Amygdala (tissue), 56 donors: Measurements from ENCODE around the gene HS6ST3.

Experiments used
- DNase-seq, 56 donors: peaks; one replicate each; lab custom pipeline; 2025; lab: John Stamatoyannopoulos, UW

Gene HS6ST3

GRCh38 chr13:96810104-96810503 is 720.2 kb downstream of the HS6ST3 start:
- no peak for DNase-seq

DNA sequence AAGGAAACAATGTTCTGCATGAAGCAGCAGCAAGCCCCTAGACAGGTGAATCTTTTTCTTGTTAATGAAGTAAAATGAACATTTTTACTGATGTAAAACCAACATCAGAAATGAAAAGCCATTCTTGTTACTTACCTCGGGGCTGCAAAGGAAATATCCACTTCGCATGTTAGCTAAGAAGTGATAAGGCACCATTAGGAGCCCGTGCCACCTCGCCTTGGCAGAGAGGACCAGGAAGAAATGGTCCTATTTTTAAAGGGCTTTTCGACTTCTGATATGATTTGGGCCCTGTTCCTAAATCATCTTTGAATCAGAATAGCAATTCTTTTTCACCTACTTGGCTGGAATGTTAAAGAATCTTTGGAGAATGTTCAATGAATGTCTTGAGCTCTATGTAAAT is 721.1 kb downstream of the HS6ST3 start:
- no peak for DNase-seq

DNA sequence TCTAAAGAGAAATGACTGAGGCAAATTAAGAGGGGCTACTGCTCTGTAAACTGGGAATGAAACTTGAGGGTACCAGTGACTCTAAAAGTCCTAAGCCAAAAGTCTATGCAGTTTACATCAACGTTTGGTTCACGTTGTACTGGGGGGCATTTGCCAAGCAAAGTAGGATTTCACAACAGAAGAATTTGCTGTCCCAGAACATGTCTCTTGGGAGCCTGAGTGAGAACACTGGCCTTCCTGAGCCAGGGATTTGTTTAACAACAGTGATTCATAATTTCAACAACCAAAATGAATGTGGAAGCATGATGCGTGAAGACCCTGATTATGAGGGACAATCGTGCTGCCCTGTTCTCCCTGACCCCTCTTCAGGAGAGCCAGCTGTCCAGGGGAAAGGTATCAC is 726.4 kb downstream of the HS6ST3 start:
- DNase-seq, result no peak

GRCh38 chr13:96816874-96817273 is 727.0 kb downstream of the HS6ST3 start:
- DNase-seq, result no peak

DNA sequence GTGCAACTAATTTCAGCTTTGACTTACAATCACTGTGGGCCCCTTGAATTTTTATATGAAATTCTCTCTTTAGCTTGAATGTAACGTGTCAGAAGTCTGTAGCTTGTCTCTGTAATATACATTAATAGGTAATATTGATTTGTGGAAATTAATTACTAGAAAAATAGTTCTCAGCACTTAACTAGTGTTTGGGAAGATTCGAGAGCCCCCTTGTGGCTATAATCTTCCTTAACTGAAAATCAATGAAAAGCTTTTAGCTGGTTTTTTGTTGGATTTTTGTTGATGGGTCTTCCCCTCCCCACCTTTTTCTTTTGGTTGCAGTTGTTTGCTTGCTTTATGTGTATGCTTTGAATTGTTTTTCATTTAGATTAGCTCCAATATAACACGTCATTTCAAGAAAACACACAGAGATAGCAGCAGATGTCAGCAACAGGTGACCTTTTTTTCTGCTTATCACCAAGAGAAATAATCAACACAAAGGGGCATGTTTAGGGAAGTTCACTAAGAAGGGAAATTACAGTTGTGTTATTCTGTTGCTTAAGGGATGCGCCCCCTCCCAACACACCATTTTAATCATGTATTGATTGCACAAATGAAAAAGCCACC is 727.5 kb downstream of the HS6ST3 start:
- peak in 1 of 56 donors; percentile 4 for DNase-seq

- DNase-seq, result no peak
These were observed 729.5 kb downstream of the HS6ST3 start for GRCh38 chr13:96819375-96819774.

GRCh38 chr13:96821381-96821780 is 731.5 kb downstream of the HS6ST3 start:
- DNase-seq, result no peak

- no peak for DNase-seq
These were observed 732.1 kb downstream of the HS6ST3 start for GRCh38 chr13:96821971-96822370.

DNA sequence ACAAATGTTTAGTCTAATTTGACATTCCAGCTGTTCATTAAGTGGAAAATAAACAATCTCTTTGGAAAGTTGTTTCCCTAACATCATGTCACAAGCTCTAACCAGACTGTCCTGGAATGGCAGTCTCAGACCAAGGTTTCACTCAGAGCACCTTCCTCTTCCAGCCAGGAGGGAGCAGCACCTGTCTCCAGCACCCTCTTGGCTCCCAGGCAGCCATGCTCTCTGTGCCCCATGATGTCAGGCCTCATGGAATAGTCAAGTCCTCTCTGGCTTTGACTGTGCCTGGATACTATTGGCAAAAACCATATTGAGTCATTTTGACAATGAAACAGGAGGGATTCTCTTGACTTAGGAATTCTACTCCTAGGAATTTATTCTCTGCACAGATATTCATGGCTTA is 733.0 kb downstream of the HS6ST3 start:
- DNase-seq, result peak in 1 of 56 donors; percentile 3

DNA sequence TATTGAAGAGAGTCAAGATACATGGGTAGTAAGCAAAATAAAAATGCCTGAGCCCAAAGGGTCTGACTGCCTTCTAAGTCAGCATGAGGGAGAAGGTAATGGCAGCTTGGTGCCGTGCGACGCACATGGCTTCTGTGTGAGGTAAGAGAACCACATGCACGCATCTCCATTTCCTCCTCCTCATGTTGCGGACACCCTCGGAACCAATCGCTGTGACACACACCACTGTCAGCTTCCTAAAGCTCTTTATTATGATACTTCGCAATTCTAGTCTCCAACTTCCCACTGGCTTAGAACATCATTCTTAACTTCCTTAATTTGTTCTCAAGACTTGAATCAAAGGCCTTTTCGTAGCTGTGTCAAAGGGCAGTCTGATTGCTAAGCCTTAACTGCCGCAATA is 734.2 kb downstream of the HS6ST3 start:
- DNase-seq, result no peak

- DNase-seq, result no peak
These were observed 735.7 kb downstream of the HS6ST3 start for GRCh38 chr13:96825653-96826052.

DNA sequence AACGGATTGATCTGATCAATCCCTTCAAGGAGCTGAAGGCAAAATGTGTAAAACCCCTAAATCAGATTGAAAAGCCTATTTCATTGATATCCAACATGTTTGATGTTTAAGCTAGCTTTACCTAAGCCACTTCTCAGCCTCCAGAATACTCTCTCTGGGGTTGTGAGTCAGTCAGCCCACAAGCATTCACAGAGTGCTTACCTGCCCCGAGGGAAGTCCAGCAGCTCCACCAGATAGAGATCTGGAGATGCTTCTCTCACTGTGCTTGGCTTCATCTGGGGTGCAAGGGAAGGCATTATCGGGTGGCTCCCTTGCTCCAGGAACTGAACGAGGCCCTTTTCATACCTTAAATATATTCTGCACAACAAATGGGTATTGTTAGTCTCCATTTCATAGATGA is 744.7 kb downstream of the HS6ST3 start:
- no peak for DNase-seq

- DNase-seq, result no peak
These were observed 745.6 kb downstream of the HS6ST3 start for GRCh38 chr13:96835546-96835945.

DNA sequence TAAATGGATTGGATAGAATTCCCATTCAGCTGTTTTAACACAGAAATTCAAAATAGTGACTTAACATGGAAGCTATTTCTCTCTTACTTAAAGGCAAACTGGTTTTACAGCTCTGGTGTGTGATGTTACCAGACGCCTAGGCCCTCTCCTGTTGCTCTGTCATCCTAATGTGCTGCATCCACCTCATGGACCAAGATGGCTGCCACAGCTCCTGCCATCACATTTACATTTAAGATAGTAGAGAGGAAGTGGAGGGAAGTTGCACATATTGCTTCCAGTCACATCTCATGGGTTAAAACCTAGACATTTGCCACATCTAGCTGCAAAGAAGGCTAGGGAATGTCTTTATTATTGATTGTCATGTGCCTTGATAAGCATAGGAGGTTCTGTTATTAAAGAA is 746.8 kb downstream of the HS6ST3 start:
- DNase-seq, result no peak

DNA sequence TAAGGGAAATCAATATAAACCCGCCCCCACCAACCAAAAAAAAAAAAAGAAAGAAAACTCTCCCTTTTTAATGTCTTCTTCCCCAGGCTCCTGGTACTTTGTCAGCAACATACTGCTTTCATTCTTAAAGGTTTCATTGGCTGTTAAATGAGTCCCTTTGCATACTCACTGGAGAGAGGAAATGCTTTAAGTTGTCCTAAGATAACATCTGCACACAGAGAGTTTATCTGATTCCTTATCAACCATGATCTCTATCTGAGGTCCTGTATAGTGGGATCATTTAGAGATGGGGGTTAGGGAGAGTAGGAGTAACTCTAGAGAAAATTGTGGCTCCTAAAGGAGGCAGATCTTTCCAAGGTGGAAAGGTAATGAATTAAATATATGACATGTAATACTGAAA is 747.9 kb downstream of the HS6ST3 start:
- DNase-seq, result no peak

- no peak for DNase-seq
These were observed 754.3 kb downstream of the HS6ST3 start for GRCh38 chr13:96844195-96844594.

DNA sequence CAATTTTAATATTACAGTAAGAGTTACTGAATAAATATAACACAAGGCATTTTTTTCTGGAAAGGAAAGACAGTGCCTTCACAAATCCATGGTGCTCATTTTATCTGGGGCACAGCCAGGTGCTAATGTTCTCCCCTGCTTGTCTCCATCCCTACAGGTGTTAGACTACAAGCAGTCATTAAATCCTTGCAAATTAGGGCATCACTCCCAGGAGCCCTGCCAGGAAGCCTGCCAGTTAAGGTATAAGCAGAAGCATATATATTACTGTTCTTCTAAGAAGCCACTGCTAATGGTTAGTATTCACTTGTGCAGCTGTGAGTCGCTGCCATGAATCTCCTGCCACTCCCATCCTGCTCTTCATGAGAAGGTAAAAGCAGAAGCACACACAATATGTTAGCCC is 754.7 kb downstream of the HS6ST3 start:
- DNase-seq, result no peak

DNA sequence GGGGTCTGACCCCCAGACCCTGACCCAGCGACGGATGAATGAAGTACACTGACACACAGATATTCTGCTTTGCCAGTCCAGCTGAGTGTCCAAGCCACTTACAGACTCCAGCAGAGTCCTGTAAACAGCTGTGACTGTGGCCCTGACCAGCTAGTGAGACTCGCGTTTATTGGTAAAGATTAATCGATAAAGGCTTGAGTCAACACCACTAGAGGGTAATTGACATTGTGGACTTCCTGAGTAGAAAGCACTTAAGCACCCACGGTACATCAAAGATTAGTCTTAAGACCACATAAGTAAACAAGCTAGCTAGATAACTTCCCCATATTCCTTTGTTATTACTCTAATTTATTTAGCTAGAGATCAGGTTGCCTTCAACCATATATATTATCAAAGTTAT is 758.4 kb downstream of the HS6ST3 start:
- no peak for DNase-seq

- no peak for DNase-seq
These were observed 759.2 kb downstream of the HS6ST3 start for GRCh38 chr13:96849091-96849490.

DNA sequence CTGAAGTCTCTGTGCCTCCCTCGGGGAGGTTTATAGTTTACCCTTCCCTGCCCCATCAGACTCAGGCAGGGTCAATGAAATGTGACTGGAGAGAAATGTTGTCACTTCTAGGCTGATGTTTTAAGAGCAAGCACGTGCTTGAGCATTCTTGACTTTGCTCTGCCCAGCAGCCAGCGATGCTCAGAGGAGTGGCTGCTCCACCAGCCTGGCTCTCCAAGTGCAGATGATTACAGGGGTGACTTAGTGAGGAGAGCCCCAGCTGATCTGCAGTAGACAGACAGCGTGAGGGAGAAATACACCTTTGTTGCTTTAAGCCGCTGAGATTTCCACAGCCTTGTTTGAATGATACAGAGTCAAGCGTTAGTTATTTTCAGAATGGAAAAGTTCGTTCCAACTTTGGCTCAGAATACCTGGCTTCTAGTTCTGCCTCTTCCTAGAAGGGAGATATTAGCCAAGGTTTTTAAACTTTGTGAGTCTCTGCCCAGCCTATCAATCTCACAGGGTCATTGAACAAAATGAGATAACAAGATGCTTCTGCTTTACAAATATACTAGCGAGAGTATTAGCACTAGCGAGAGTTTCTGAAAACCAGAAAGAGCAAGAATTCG is 760.7 kb downstream of the HS6ST3 start:
- no peak for DNase-seq

- DNase-seq, result no peak
These were observed 762.0 kb downstream of the HS6ST3 start for GRCh38 chr13:96851856-96852445.

DNA sequence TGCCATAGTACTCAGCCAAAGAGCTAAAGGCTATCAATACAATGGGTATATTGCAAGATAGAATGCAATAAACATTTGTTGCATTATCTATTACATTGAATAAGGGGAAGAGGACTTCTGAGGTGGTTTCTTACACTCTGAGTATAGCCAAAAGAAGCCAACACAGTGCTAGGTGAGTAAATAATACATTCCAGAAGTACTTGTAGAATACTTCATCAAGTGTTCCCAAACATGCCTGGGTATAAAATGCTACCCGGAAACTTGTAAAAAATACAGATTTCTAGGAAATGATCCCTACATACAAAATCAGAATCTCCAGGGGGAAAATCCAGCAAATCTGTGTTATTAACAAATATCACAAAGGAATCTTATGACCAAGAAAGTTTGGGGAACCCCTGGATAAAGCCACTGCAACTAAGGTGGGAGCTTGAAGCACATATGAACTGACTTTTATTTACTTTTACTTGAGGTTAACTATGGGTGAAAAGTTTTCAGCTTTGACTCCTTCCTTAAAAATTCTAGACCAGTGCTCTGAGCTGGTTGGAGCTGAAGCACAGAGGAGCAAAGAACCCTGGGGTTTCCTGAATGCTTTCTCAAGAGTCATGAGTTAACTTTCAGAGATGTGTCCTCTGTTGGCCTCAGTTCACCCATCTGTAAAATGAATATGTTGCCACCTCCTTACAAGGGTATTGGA is 768.4 kb downstream of the HS6ST3 start:
- no peak for DNase-seq
